Fibroblast of pulmonary artery (primary cell): ENCODE results near the gene CCNJL.
"Not testable (repeated sequence)": the region's sequence is repeated elsewhere in the genome, so short reads cannot be mapped to it uniquely, and the experiment has no call there.

Experiments used
- DNase-seq: peaks from one replicate; pipeline ENCODE4 v3.0.0-alpha.2; 2010; ENCODE audit warnings: low read depth
- H3K4me3 ChIP-seq: replicated peaks from 2 replicates; pipeline ENCODE4 v1.5.1; 2011; ENCODE audit warnings: low read depth, mild to moderate bottlenecking, control low read depth, low read length, moderate library complexity
- TF ChIP-seq, protein P1 (sequence below): IDR thresholded peaks from 2 replicates; pipeline ENCODE4 v1.5.1; 2011; ENCODE audit warnings: mild to moderate bottlenecking, control low read depth, low read length, inconsistent platforms; ENCODE audit errors: missing control alignments

The CCNJL gene

GRCh38 chr5:160349249-160349934 is 37.0 kb upstream of the CCNJL start:
- H3K4me3 ChIP-seq = no peak overlapping the region
- DNase-seq = no peak
- TF ChIP-seq, protein P1, sequence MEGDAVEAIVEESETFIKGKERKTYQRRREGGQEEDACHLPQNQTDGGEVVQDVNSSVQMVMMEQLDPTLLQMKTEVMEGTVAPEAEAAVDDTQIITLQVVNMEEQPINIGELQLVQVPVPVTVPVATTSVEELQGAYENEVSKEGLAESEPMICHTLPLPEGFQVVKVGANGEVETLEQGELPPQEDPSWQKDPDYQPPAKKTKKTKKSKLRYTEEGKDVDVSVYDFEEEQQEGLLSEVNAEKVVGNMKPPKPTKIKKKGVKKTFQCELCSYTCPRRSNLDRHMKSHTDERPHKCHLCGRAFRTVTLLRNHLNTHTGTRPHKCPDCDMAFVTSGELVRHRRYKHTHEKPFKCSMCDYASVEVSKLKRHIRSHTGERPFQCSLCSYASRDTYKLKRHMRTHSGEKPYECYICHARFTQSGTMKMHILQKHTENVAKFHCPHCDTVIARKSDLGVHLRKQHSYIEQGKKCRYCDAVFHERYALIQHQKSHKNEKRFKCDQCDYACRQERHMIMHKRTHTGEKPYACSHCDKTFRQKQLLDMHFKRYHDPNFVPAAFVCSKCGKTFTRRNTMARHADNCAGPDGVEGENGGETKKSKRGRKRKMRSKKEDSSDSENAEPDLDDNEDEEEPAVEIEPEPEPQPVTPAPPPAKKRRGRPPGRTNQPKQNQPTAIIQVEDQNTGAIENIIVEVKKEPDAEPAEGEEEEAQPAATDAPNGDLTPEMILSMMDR = no peak

DNA sequence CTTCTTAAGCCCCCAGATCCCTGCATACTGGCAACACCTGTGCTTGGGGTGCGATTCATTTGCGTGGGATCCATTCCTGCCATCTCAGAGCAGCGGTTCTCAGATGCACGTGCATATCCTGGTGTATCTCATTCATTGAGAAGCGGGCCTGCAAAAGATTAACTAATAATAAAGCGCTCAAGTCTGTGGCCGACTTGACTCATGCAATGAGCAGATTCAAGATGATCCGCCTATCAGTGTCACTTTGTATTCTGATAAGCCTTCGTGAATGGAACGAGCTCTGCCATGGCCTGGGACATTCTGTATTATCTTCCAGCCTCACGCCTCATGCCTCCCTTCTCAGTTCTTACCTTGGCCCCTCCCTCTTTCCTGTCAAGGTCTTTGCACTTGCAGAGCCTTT is 35.7 kb upstream of the CCNJL start:
- TF ChIP-seq, protein P1 = no peak
- H3K4me3 ChIP-seq = no peak overlapping the region
- DNase-seq = no peak

DNA sequence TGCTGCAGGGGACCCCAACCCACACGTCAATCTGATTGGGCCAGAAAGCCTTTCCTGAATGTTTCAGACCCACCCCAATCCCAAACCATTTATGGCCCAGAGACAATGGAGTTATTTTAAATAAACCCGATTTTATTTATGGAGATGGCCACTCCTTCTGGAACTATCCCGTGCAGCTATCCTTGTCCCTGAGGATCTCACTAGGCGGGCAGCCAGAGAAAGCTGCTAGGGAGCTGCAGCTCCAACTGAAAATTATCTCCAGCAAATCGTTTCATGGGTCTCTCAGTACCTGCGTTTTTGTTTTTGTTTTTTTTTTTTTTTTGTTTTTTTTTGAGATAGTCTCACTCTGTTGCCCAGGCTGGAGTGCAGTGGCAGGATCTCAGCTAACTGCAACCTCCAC is 35.1 kb upstream of the CCNJL start:
- TF ChIP-seq, protein P1 = no peak
- H3K4me3 ChIP-seq = no peak overlapping the region
- no peak for DNase-seq

GRCh38 chr5:160342413-160342941 is 30.1 kb upstream of the CCNJL start:
- TF ChIP-seq, protein P1 = no peak
- DNase-seq = peak; percentile 14
- H3K4me3 ChIP-seq = no peak overlapping the region

- no peak overlapping the region for H3K4me3 ChIP-seq
- no peak for DNase-seq
- TF ChIP-seq, protein P1 = no peak
These were observed 29.0 kb upstream of the CCNJL start for GRCh38 chr5:160341309-160341870.

GRCh38 chr5:160340513-160340912 is 28.1 kb upstream of the CCNJL start:
- DNase-seq, H3K4me3 ChIP-seq: not testable (repeated sequence)

- no peak overlapping the region for H3K4me3 ChIP-seq
- DNase-seq = no peak
- TF ChIP-seq, protein P1 = no peak
These were observed 27.2 kb upstream of the CCNJL start for GRCh38 chr5:160339406-160340130.

DNA sequence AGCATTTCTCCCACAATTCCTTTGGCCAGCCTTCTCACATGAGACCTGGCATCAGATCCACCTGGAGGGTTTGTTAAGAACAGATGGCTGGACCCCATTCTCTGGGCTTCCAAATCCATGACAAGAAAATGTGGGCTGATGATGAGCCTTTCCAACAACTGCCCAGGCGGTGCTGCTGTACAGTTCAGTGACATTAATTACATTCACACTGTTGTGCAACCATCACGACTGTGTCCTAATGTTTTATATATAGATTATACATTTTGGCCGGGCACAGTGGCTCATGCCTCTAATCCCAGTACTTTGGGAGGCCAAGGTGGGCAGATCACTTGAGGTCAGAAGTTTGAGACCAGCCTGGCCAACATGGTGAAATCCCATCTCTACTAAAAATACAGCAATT is 22.4 kb upstream of the CCNJL start:
- DNase-seq, H3K4me3 ChIP-seq: not testable (repeated sequence)
